ENCODE measurements around the gene ZDHHC14.
"Not testable (repeated sequence)": the region's sequence is repeated elsewhere in the genome, so short reads cannot be mapped to it uniquely, and the experiment has no call there.

The ZDHHC14 gene

DNA sequence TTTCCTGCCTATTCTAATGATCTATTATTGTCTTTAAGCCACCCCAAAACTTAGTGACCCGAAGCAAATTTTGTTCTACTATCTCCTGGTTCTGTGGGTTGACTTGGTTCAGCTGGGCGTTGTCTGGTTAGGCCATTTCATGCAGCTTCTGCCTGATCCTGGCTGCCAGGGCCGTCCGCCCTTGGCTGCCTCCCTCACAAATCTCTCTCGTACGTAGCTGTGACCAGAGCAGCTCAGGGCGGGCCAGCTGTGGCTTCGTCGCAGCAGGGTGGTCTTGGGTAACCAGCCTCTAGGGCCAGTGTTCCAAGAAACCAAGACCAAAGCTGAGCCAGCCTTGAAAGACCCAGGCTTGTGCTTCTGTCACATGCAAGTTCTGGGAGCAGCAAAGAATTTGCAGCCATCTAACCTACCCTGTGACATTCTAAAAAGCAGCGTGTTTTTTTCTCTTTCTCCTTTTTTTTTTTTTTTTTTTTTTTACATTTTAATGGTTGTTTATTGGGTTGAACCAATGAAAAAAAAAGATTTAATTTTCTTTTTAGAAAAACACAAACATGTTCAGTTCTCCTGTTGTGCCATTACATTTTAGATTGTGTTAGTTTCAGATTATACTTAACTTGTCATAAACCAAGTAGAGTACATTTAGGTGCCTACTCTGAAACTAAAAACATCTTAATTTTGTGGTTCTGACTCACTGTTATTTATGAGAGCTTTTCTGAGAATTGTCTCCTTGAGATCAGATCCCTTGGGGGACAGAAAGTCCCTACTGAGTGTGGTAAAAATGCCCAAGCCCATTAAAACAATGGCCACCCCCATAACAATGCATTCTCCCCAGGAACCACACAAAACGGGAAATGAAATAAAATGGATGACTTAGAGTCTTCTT lies 83.9 kb downstream of the ZDHHC14 start:
- no peak for DNase-seq (ENCODE audit: low read depth in 2 of 2)

DNA sequence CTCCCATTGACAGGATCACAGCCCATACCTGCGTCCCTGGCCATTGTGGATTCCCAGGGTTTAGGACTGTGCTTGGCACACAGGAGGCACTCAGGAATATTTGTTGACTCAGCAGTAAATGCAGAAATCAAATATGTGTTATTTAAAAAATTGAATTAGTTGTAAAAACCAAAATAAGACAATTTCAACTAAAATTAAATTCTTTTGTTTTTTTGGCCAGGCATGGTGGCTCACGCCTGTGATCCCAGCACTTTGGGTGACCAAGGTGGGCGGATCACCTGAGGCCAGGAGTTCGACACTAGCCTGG lies 85.3 kb downstream of the ZDHHC14 start:
- no peak for DNase-seq (ENCODE audit: low read depth in 2 of 2)

DNA sequence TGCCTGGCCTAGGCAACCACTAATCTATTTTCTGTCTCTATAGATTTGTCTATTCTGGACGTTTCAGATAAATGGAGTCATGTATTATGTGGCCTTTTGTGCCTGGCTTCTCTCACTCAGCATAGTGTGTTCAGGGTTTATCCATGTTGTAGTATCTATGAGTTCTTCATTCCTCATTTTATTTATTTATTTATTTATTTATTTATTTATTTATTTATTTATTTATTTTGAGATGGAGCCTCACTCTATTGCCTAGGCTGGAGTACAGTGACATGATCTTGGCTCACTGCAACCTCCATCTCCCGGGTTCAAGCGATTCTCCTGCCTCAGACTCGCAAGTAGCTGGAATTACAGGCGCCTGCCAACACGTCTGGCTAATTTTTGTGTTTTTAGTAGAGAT lies 86.3 kb downstream of the ZDHHC14 start:
- DNase-seq (ENCODE audit: low read depth in 2 of 2): not testable (repeated sequence)

DNA sequence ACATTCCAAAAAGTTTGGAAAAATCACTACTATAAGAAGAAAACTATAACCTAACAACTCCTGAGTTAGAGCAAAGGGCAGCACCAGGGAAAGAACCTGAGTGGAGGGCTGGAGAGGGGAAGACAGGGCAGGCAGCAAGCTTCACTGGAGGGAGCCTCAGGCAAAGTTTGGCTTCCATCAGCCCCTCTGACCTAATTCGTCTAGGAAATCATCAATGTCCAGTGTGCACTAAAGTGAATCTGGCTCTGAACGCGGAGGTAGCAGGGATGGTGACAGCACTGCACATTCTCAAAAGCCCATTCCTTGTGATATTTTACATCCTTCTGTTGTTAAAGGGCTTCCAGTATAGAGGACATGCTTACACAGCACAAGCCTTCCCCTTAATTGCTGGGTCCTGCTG lies 87.1 kb downstream of the ZDHHC14 start:
- DNase-seq (ENCODE audit: low read depth in 2 of 2): no peak

DNA sequence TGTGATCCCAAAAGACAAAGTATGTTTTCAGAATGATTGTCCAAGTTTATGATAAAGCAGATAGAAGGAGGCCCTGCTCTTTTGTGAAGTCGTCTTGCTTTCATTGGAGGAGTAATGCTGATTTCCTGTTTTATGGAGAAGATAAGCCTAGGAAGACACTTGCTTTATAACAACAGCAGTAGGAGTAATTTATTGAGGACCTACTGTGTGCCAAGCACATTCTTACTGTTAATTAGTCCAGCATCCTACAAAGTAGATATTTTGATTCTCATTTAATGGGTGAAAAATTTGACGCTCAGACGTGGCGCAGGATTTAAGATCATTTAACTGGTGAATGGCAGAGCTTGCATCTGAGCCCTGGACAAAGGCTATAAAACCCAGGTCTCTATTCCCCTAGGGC lies 87.6 kb downstream of the ZDHHC14 start:
- no peak for DNase-seq (ENCODE audit: low read depth in 2 of 2)

DNA sequence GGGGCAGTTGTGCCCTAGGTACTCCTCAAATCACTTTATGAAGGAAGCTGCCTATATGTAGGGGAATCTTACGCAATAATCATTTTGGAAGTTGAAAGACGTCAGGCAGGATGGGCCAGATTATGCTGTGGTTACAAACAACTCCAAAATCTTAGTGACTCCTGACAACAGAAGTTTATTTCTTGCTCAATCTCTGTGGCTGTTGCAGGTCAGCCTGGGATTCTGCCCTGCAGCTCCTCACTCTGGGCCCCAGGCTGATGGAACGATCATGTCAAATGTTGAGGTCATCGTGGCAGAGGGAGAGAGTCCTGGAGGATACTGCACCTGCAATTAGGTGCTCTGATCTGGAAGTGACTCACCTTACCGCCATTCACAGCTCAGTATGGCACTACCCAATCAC lies 88.4 kb downstream of the ZDHHC14 start:
- no peak for DNase-seq (ENCODE audit: low read depth in 2 of 2)

DNA sequence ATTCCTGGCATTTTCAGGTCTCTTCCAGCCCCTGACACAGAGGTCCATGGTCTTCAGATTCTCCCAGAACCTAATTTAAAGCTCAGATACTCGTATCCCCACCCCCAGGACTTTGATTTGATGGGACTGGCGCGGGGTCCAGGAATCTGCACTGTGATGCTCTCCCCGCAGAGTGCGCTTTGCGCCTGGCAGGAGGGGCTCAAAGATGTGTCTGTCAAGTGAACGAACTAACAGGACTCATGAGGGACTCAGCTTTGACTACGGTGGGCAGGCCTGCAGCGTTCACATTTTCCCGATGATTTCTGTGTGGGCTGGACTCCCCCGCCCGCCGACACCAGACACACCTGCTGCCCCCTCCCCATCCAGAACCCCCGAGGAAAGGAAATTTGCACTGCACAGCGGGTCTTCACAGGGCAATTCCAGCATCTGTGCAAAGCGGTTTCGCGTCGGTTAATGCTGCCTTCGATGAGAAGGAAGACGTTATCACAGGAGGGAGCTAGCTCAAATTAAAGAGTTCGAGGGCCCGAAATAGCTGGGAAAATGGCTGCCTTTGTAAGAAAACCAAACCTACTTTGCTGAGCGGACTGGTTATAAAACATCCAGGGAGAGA lies 90.2 kb downstream of the ZDHHC14 start:
- no peak for DNase-seq (ENCODE audit: low read depth in 2 of 2)

DNA sequence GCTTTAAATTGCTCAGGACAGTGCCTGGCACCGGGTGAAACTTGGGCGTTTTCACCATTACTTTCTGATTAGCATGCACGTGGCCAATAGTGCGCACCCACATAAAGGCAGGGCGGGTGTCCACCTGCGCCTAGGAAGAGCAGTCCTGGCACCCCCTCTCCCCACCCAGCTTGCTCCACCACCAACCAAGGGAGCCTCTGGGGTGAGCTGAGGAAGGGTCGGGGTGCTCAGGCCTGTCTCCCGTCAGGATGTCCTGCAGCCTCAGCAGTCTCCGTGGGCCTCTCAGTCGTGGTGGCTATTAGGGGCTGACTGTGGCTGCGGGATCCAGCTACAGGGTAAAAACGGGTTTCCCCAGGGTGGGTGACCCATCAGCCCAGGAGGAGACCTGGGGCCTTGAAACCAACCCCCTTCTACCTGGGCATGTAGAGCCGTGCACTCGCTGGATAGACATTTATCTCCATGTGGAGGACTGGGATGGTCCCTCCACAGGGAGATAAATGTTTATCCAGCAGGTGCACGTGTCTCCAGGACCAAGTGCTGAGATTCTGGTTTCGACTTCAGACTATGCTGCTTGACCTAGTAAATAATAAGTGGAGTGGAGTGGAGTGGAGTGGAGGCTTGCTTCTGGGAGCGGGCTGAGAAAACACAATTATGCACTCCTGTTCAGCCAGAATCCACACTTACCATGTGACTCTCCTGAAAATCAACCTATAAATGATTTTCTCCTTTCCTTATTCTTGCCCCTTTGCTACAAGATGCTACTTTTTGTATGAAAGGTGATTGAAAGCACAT lies 91.1 kb downstream of the ZDHHC14 start:
- no peak for DNase-seq (ENCODE audit: low read depth in 2 of 2)

DNA sequence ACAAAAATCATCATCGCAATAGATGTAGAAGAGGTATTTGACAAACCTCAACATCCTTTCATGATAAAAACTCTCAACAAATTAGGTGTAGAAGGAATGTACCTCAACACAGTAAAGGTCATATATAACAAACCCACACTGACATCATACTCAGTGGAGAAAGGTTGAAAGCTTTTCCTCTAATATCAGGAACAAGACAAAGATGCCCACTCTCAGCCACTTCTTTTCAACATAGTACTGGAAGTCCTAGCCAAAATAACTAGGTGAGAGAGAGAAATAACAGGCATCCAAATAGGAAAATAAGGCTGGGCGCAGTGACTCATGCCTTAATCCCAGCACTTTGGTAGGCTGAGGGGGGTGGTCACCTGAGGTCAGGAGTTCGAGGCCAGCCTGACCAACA lies 95.8 kb downstream of the ZDHHC14 start:
- no peak for DNase-seq (ENCODE audit: low read depth in 2 of 2)

DNA sequence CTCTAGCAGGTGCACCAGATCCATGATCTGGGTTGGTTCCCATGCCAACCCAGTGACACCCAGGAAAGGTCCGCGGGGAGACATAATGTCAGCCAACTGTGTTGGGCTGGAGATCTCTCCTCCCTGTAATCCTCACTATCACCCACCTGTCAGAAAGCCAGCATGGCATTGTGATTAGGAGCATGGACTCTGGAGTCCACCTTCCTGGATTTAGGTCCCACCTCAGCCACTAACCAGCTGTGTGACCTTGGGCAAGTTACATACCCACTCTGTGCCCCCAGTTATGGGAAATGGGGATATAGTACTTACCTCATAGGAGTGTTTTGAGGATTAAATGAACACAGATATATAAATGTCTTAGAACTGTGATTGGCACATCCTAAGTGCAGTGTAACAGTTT lies 97.9 kb downstream of the ZDHHC14 start:
- DNase-seq (ENCODE audit: low read depth in 2 of 2): no peak

DNA sequence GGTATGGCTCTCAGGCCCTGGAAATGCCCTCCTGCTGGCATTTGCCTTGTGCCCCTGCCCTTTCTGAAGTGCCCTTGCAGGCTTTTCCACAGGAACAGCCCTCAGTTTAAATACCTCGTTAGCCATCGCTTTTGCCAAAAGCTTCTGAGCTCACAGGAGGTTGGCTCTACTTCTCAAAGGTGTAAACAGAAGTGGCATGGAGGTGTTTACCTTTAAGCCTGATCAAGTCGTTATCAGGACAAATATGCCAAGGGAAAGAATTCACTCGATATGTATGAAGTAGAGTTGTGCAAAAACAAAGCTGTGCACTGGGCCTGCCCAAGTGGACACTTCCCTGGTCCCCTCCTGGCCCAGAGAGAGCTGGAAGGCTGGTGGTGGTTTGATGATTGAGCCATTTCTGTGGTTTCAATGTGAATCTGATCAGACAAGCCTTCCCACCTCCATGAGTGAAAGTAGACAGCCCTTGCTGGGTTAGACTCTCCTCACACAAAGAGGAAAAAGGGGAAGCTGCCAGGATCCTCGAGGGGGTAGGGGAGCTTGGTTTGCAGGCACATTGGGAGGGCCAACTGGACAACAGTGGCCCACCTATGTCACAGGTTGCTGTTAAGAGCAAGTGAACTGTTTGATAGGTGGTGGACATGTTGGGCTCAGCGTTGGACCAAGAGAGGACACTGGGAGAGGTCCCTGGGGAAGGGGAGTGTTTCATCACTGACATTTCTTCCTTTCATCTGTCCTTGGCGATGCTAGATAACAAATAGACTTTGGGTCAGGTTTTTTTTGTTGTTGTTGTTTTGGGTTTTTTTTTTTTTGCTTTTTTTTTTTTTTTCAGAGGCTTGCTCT lies 98.7 kb downstream of the ZDHHC14 start:
- DNase-seq (ENCODE audit: low read depth in 2 of 2): no peak

DNA sequence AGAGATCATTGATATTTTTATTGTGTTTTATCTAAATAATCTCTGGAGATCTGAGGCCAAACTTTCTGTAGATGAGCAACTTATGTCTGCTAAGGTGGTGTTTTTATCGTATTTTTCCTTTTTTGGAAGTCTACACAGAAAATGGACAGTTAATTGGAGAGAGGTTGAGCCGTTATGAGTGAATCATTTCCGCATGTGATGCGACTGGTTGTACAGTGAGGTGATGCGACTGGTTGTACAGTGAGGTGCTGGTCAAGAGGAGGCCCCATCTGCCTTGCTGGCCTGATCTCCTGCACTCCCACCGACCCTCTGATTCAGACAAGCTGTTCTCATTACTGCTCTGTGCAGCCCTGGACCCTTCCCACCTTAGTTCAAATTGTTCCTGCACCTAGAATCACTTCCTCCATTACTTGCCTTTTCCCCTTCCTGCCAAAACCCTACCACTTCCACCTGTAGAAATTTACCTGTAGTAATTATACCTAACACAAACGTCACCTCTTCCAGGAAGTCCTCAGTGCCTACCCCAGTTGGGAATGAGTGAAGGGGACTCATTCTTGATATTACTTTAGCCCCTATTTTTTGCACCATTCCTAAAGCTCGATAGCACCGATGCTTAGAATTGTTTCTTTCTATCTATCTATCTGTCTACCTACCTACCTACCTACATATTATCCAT lies 100.3 kb downstream of the ZDHHC14 start:
- no peak for DNase-seq (ENCODE audit: low read depth in 2 of 2)

DNA sequence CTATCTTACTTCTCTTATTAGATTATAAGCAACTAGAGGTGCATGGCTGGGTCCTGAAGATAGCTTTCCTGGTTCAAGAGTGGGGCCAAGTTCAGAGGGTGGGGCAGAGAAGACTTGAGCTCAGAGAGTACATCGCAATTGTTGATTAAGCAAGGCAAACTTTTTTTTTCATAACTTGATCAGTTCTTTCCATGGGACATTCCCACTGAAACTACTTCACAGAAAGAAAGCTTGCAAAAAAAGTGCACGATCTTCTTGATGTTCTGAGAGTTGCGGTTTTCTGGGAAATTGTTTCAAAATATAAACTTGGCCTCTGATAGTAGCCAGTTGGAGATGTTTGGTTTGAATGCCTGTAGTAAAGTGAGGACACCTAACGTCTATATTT lies 100.9 kb downstream of the ZDHHC14 start:
- DNase-seq (ENCODE audit: low read depth in 2 of 2): no peak

DNA sequence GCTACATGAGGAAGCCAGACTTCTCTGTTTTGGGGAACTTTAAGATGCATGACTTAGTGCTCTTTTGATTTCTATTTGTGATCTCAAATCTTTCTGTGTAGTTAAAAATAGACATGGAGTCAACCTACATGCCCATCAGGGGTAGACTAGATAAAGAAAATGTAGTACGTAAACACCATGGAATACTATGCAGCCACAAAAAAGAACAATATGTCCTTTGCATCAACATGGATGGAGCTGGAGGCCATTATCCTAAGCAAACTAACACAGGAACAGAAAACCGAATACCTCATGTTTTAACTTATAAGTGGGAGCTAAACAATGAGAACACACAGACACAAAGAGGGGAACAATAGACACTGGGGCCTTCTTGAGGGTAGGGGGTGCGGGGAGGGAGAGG lies 102.8 kb downstream of the ZDHHC14 start:
- DNase-seq (ENCODE audit: low read depth in 2 of 2): no peak

DNA sequence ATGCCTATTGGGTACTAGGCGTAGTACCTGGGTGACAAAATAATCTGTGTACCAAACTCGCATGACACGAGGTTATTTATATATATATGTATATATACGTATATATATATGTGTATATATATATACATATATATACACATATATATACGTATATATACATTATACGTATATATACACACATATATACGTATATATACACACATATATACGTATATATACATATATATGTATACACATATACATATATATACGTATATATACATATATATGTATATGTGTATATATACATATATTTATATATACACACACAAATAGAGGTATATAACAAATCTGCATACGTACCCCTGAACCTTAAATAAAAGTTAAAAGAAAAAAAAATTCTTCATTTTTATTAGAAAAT lies 103.2 kb downstream of the ZDHHC14 start:
- DNase-seq (ENCODE audit: low read depth in 2 of 2): no peak

DNA sequence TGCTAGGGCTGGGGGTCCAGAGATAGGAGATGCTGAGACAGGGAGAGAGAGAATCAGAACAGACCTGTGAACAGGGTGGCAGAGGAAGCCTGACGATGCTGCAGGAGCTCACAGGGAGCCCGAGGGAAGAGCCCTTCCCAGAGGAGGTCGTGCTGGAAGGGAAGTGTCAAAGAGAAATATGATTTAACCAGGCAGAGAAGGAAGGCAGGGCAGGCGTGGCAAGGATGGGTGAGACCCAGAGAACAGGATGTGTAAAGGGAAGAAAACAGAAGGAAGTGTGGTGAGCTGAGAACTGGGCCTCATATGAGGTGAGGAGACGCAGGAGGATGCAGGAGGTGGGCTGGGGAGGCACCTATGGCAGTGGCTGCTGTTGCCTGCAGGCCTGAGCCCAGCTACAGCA lies 105.6 kb downstream of the ZDHHC14 start:
- no peak for DNase-seq (ENCODE audit: low read depth in 2 of 2)

DNA sequence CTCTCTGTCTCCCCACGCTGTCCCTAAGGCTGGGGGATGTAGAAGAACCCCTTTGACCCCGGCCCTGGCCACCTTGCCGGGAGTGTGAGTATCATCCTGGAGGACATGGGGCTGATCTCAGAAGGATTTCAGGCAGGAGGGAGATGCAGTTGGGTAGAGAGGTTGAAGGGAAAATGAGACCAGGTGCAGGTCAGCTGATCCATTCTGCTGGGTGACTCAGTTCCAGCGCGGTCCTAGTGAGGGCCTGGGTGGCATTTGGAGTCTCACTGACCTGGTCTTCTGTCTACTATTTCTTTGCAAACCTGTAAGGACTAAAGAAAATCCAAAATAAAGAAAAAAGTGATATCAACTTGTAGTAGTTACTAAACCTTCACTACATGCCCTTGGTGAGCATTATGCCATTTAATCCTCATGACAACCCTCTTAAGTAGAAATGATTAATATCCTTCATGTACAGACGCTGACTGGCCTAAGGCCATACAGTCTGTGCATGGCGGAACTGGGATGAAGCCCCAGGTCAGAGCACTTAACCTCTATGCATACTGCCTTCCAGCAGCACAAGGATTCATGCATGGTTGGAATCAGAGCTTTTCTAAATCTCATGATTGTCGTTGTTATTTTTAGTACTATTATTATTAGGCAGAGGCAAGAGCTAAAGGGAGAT lies 106.3 kb downstream of the ZDHHC14 start:
- no peak for DNase-seq (ENCODE audit: low read depth in 2 of 2)

DNA sequence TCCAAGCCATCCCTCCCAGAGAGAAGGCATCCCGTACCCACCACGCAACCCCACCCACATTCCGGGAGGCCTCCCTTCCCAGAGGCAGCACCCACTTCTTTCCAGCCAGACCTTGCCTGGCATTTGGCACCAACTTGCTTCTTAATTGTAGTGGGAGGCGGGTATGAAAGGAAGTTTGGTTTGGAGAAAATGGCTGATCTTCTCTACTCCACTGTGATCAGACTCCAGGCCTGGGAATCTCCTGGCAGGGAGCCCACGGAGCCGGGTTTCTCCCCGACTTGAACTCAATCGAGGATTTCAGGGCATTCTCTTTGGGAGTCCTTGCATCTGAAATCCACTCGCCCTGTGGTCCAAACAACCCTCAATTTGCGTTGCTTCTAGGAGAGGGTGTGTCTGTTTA lies 107.1 kb downstream of the ZDHHC14 start:
- no peak for DNase-seq (ENCODE audit: low read depth in 2 of 2)

DNA sequence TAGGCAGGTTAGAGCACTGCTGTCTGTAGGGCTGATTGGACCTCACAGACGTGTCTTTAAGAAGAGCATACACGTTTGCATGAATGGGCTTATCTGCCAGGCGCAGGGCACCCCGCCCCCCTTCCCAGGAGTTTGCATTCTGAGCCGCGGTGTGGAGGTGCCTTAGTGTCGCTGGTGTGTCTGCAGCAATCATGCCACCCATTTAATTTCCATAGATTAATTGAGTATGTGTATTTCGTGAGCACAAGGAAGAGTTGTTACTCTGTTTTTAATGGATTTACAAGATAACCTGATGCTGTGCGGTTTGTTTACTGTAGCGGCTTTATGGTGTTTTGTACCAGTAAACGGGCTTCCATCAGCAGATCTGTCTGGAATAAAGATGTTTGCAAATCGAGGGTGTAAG lies 107.7 kb downstream of the ZDHHC14 start:
- no peak for DNase-seq (ENCODE audit: low read depth in 2 of 2)

DNA sequence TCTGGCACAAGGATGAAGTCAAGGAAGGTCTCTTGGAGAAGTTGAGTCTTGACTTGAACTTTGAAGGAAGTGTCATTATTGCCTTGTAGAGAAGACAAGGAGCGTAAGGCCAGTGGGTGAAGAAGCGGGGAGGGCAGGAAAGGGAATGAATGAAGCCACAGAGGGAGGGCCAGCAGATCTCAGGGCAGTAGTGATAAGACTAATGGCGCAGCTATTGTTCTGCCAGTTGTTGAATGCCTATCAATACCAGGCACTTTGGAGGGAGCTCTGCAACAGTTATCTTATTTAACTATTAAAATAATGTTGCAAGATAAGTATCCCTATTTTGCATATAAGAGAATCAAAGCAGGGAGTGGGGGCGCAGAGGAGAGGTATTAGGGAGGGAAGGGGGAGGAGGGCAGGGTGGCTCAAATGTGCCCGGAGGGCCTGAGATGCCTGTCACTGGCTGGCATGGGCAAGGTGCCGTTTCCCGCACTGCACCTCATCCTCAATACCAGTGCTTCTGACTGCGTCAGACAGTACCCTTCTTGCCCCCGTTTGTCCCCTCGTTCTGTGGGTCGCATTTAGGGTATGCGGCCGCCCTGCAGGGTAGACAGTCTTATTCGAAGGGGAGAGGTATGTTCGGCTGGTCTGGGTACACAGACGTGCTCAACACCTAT lies 109.8 kb downstream of the ZDHHC14 start:
- no peak for DNase-seq (ENCODE audit: low read depth in 2 of 2)

Measured in stimulated activated CD8-positive, alpha-beta memory T cell treated with anti-CD3 and anti-CD28 coated beads, Interleukin-7, amount 100 ng/mL, for 4 hours (primary cell).